NCI-H146 treated with DMSO at 0.1 percent for 48 hours (cell line): ENCODE results near the gene SPAG9.

Source experiments
- DNase-seq: peaks from one replicate; lab custom pipeline; 2025; ENCODE audit not compliant: unreplicated experiment; lab: John Stamatoyannopoulos, UW

SPAG9 gene

DNA sequence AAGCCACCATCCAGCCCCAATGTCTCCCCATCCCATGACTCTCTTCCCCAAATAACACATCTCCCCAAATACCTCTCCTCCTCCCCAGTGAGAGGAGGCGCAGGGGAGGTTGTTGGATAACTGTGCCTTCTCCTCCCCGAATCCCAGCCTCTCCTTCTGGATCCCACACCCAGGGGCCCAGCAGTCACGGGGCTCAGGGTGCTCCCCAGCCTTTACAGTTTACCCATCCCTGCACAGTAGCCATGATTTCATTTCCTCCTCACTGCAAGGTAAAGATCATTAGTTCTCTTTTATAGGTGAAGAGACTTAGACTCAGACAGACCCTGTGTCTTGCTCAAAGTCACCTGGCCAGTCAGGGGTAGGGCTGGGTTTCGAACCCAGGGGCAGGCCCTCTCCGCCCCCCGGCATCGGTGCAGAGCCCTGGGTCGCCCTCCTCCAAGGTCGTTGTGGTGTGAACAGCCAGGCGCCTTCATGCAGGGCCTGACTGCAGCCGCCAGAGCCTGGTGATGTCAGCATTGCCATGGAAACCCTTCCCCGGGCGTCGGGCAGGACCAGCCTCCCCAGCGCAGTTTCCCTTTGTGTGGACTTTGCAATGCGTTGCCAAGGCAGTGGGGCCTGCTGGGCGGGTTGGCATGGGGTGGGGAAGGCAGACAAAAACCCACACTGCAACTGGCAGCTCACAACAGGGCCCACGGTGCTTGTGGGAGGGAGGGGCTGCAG is 201.2 kb downstream of the SPAG9 start:
- peak; percentile 95 for DNase-seq

- no peak for DNase-seq
These were observed 201.8 kb downstream of the SPAG9 start for GRCh38 chr17:50918933-50919296.

DNA sequence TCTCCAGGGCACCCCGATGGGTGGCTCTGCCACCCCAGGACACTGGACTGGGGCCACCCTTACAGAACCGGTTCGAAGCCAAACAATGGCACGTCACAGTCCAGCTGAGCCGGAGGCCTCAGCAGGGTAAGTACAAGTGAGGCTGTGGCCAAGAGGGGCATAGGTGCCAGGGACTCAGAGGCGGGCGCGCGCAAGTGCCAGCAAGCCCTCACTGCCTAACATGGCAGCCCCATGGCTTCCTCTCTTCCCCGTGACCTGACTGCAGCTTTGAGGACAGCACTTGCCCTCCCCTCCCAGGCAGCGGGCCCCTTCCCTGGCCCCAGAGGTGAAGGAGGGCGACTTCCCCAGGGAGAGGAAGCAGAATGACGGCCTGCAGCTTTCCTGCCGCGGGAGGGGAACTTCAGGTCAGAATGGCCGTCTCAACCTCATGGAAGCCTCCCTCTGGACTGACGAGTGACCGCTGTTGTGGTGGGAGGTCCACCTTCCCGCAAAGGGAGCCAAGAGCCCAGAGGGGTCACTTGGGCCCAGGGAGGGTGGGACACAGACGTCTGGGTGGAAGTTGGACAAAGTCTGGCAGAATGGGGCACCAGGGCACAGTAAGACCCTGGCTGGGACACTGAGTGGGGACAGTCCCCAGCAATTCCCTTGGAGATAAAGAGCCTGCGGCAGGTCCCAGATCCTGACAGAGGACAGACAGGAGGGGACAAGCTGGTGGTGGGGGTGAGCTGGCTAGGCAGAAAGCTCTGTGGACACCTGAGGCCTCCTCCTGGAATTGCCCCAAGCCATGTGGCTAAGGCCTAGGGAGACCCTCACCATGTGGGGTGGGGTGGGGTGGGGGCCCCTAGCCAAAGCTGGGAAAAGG is 202.4 kb downstream of the SPAG9 start:
- no peak for DNase-seq

DNA sequence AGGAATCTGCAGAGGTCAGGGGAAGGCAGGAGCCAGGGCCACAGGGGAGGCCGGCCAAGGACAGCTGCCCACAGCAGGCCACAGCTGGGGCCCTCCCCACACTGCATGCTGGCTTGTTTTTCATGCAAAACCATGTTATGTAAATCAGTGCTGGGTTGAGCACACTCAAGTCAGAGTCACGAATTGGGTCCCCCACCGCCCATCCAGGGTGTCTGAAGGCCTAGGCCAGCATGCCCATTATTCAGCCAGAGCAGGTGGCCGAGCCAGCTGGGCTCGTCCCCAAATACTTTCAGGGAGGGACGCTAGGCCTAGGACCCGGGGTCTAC is 203.3 kb downstream of the SPAG9 start:
- DNase-seq: no peak

GRCh38 chr17:50916708-50917417 is 203.8 kb downstream of the SPAG9 start:
- DNase-seq: no peak

- no peak for DNase-seq
These were observed 204.5 kb downstream of the SPAG9 start for GRCh38 chr17:50916026-50916707.

GRCh38 chr17:50914505-50915063 is 206.1 kb downstream of the SPAG9 start:
- no peak for DNase-seq

DNA sequence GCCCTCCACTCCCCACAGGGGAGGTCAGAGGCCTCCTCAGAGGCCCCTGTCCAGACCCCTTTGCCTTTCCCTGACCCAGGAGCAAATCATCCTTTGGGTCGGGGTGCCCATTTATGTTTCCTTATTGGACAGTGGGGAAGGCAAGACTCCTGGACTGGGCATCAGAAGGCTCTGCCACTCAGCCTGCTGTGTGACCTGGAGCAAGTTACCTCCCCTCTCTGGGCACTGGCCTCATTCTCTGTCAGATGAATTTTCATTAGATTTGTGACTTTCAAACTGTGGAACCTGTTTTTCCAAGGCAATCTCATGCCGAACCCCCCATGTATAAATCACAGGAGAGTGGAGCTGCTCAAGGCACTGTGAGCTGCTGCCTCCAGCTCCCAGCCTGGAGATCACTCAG is 207.5 kb downstream of the SPAG9 start:
- no peak for DNase-seq
